GM12892 (cell line): ENCODE measurements around the gene PPP1R15B. TPM values are rescaled to one million over a fixed set of nuclear protein-coding genes. Genes with fewer than 3 reads are reported as not detected.

Experiments
- DNase-seq: peaks from one replicate; pipeline ENCODE4 v3.0.0; 2011; ENCODE audit not compliant: insufficient read length
- FAIRE-seq: peaks from 2 replicates; lab custom pipeline; 2011; peaks lifted over from hg19 to GRCh38; lab: Jason Lieb, UNC
- POLR2A ChIP-seq: IDR thresholded peaks from 2 replicates; pipeline ENCODE4 v1.6.1; 2011; ENCODE audit warnings: low read depth, low read length, control low read depth
- POLR2AphosphoS5 ChIP-seq: IDR thresholded peaks from 2 replicates; pipeline ENCODE4 v1.6.1; 2011; ENCODE audit warnings: low read depth, low read length, control low read depth
- TAF1 ChIP-seq: IDR thresholded peaks from 2 replicates; pipeline ENCODE4 v1.6.1; 2011; ENCODE audit warnings: low read depth, mild to moderate bottlenecking, control low read depth, low read length, borderline replicate concordance
- polyA plus RNA-seq: library from polyadenylated mRNA; unstranded; fragments of >200 nt; gene quantifications from one replicate; pipeline ENCODE4 v1.2.1, GENCODE V29; 2012; ENCODE audit warnings: missing spikeins, inconsistent platforms; ENCODE audit not compliant: missing spikeins

PPP1R15B gene
- 19.6 TPM for polyA plus RNA-seq

GRCh38 chr1:204411451-204412204 is at the start of gene PPP1R15B:
Gene PPP1R15B (minus strand): TSS chr1:204411817. CDS start chr1:204411411, 406 bp downstream.
- FAIRE-seq, result peak; percentile 94

GRCh38 chr1:204460346-204460745 is 48.7 kb upstream of the PPP1R15B start:
- no peak for DNase-seq
- no peak for FAIRE-seq
- TF ChIP-seq TAF1 (no peak), POLR2AphosphoS5 (no peak), POLR2A (no peak)

More at GRCh38 chr1:204411451-204412204, at the start of gene PPP1R15B:
- DNase-seq, result peak; percentile 87
- TF ChIP-seq POLR2AphosphoS5 (peak; percentile 95), POLR2A (peak; percentile 97), TAF1 (peak; percentile 84)

- no peak for FAIRE-seq
- no peak for TF ChIP-seq TAF1
- no peak for TF ChIP-seq POLR2AphosphoS5
- no peak for TF ChIP-seq POLR2A
- DNase-seq, result no peak
Measured at GRCh38 chr1:204459706-204460105, 48.1 kb upstream of the PPP1R15B start.

- no peak for DNase-seq
- FAIRE-seq, result no peak
- TF ChIP-seq TAF1 (no peak), POLR2A (no peak), POLR2AphosphoS5 (no peak)
Measured at GRCh38 chr1:204457666-204458065, 46.0 kb upstream of the PPP1R15B start.

GRCh38 chr1:204456826-204457442 is 45.3 kb upstream of the PPP1R15B start:
- no peak for TF ChIP-seq POLR2A
- TF ChIP-seq TAF1, result no peak
- TF ChIP-seq POLR2AphosphoS5, result no peak
- no peak for FAIRE-seq
- DNase-seq, result no peak

- no peak for FAIRE-seq
- TF ChIP-seq POLR2A (no peak), POLR2AphosphoS5 (no peak), TAF1 (no peak)
- DNase-seq, result no peak
Measured at GRCh38 chr1:204455831-204456145, 44.2 kb upstream of the PPP1R15B start.

- DNase-seq (no peak), FAIRE-seq (no peak)
- no peak for TF ChIP-seq POLR2AphosphoS5
- no peak for TF ChIP-seq TAF1
Measured at GRCh38 chr1:204455063-204455830, 43.6 kb upstream of the PPP1R15B start.

- DNase-seq (no peak), FAIRE-seq (no peak)
- no peak for TF ChIP-seq TAF1
- no peak for TF ChIP-seq POLR2A
- no peak for TF ChIP-seq POLR2AphosphoS5
Measured at GRCh38 chr1:204454476-204454875, 42.9 kb upstream of the PPP1R15B start.

GRCh38 chr1:204453141-204453772 is 41.6 kb upstream of the PPP1R15B start:
- TF ChIP-seq TAF1, result no peak
- 0 out of 2 replicates have a peak, but pooled peaks have one; percentile 25 for TF ChIP-seq POLR2A
- TF ChIP-seq POLR2AphosphoS5, result no peak
- peak; percentile 96 for FAIRE-seq
- DNase-seq, result peak; percentile 68

- TF ChIP-seq POLR2AphosphoS5 (no peak), TAF1 (no peak), POLR2A (no peak)
- FAIRE-seq (peak; percentile 30), DNase-seq (no peak)
Measured at GRCh38 chr1:204451352-204452124, 39.9 kb upstream of the PPP1R15B start.

GRCh38 chr1:204450461-204451257 is 39.0 kb upstream of the PPP1R15B start:
- FAIRE-seq (peak; percentile 81), DNase-seq (no peak)
- TF ChIP-seq POLR2A (no peak), TAF1 (no peak), POLR2AphosphoS5 (no peak)
